ENCODE data around the gene EVI5L. TPM values are rescaled to one million over a fixed set of nuclear protein-coding genes. Genes with fewer than 3 reads are reported as not detected.

EVI5L gene
- total and polyA plus RNA-seq, 2 of the 8 experiments (the other 6 are each of a cell fraction or from before 2014, with no cell fraction given): 7.2 to 11.0 TPM

- TF ChIP-seq PHF8 (conservative IDR thresholded peaks at IDR 0.05; ENCODE audit: low read depth, low read length): no peak
- TF ChIP-seq POLR2AphosphoS5 (IDR thresholded peaks at IDR 0.05; ENCODE audit: low read depth, low read length): no peak
Measured at GRCh38 chr19:7907544-7907943, 77.5 kb downstream of the EVI5L start (continued).
